ENCODE measurements around the gene SUSD1. TPM values are rescaled to one million over a fixed set of nuclear protein-coding genes. Genes with fewer than 3 reads are reported as not detected.
"Not testable (repeated sequence)": the region's sequence is repeated elsewhere in the genome, so short reads cannot be mapped to it uniquely, and the experiment has no call there.

SUSD1 gene
- total RNA-seq, 1 experiment from 2014 or later = 7.4 TPM

DNA sequence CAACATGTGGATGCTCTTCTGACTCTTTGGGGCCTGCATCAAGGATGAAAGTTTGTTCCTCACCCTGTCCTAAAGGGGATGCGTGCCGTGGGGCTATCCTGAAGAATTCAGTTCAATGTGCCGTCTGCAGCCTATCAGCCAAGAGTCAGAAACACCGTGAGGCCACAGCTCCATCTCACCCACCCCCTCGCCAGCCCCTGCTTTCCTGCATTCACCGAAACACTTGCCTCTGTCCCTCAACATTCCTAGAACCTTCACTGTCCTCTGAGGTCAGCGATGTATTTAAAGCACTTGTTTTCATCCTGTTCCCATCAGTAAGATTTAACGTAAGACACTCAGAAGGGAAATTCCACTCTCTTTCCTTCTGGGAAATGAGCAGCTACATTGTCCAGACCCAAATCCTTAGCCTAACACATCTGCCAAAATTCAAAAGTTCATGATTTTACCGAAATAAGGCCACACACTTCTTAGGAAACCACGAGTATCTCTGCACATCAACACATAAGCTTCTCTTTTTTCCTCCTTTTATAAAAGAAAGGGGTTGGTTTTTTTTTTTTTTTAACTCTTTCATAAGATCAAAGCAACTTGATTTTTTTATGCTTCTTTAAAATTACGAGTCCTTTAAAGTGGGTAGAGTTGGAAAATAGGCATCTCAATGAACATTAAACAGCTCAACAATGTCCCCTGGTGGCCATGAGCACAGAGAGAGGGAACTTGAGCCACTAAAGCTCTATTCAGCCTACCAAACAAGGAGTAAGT lies 100.7 kb downstream of the SUSD1 start:
- POLR2A ChIA-PET (ENCODE audit: unreplicated experiment) = no interaction called here
- no peaks in the 10 kb centered on the region for H3K9me3 ChIP-seq (ENCODE audit: low read length)
- no peak overlapping the region for H3K4me3 ChIP-seq (ENCODE audit: low read length)
- CTCF ChIA-PET = interaction anchor here (0.6 to 1.2 kb wide), 10 partner anchors 19 to 346 kb away, joined by 3 to 8 read pairs (median 4); no protein-coding TSS in a partner anchor
- no TSS peak for BruUV-seq (replicated peaks)
- DNase-seq (peak; percentile 86), ATAC-seq (peak; percentile 78)
- H3K4me2 ChIP-seq (ENCODE audit: low read length) = 0 out of 2 replicates have a peak overlapping the region, but pooled peaks have one; percentile 8
- H4K20me1 ChIP-seq (ENCODE audit: low read length) = no peaks in the 10 kb centered on the region
- H2AFZ ChIP-seq (ENCODE audit: low read length) = no peak overlapping the region
- intact Hi-C loops (cut with micrococcal nuclease) = loop anchor here (1.0 kb wide), 2 partner anchors 246 to 314 kb away; no protein-coding TSS in a partner anchor
- H3K4me1 ChIP-seq (ENCODE audit: insufficient read depth, low read length) = peaks cover 28% of the 10 kb centered on the region
- H3K27me3 ChIP-seq (ENCODE audit: low read length) = no peaks in the 10 kb centered on the region
- peak overlapping the region; percentile 81 for H3K27ac ChIP-seq (ENCODE audit: low read length)
- H3K9me2 ChIP-seq (replicated peaks; ENCODE audit: low read length) = no peaks in the 10 kb centered on the region
- peak overlapping the region; percentile 52 for H3K9ac ChIP-seq (ENCODE audit: low read length)
- H3K79me2 ChIP-seq (ENCODE audit: low read length) = no peaks in the 10 kb centered on the region
- TF ChIP-seq, protein P1, sequence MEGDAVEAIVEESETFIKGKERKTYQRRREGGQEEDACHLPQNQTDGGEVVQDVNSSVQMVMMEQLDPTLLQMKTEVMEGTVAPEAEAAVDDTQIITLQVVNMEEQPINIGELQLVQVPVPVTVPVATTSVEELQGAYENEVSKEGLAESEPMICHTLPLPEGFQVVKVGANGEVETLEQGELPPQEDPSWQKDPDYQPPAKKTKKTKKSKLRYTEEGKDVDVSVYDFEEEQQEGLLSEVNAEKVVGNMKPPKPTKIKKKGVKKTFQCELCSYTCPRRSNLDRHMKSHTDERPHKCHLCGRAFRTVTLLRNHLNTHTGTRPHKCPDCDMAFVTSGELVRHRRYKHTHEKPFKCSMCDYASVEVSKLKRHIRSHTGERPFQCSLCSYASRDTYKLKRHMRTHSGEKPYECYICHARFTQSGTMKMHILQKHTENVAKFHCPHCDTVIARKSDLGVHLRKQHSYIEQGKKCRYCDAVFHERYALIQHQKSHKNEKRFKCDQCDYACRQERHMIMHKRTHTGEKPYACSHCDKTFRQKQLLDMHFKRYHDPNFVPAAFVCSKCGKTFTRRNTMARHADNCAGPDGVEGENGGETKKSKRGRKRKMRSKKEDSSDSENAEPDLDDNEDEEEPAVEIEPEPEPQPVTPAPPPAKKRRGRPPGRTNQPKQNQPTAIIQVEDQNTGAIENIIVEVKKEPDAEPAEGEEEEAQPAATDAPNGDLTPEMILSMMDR (conservative IDR thresholded peaks at IDR 0.05; ENCODE audit: low read depth, low read length) = peak; percentile 93
- no peak for TF ChIP-seq EZH2 (IDR thresholded peaks at IDR 0.05; ENCODE audit: low read length, unreplicated experiment)
- no peak for TF ChIP-seq EZH2phosphoT487 (IDR thresholded peaks at IDR 0.05; ENCODE audit: borderline replicate concordance, low read length)
- H3K36me3 ChIP-seq (ENCODE audit: low read depth, low read length) = no peaks in the 10 kb centered on the region
- no peaks in the 10 kb centered on the region for H3F3A ChIP-seq (ENCODE audit: low read length, unreplicated experiment)

DNA sequence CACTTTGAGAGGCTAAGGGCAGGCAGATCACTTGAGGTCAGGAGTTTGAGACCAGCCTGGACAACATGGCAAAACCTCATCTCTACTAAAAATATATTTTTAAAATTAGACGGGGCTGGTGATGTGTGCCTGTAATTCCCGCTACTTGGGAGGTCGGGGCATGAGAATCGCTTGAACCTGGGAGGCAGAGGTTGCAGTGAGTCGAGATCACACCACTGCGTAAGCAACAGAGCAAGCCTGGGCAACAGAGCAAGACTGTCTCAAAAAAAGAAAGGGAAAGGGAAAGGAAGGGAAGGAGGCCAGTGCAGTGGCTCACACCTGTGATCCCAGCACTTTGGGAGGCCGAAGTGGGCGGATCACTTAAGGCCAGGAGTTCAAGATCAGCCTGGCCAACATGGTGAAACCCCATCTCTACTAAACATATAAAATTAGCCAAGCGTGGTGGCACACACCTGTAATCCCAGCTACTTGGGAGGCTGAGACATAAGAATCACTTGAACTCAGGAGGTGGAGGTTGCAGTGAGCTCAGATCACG lies 101.4 kb downstream of the SUSD1 start:
- DNase-seq; H3F3A ChIP-seq (ENCODE audit: low read length, unreplicated experiment); H3K79me2 ChIP-seq (ENCODE audit: low read length); H3K4me3 ChIP-seq (ENCODE audit: low read length); H3K36me3 ChIP-seq (ENCODE audit: low read depth, low read length); ATAC-seq; H4K20me1 ChIP-seq (ENCODE audit: low read length); H3K9me2 ChIP-seq (replicated peaks; ENCODE audit: low read length); H2AFZ ChIP-seq (ENCODE audit: low read length); H3K9me3 ChIP-seq (ENCODE audit: low read length); H3K27me3 ChIP-seq (ENCODE audit: low read length); H3K4me2 ChIP-seq (ENCODE audit: low read length); BruUV-seq (replicated peaks): not testable (repeated sequence)
- intact Hi-C loops (cut with micrococcal nuclease) = loop anchor here (1.0 kb wide), 2 partner anchors 245 to 313 kb away; no protein-coding TSS in a partner anchor
- Histone ChIP-seq H3K4me1 (ENCODE audit: insufficient read depth, low read length) (peaks cover 35% of the 10 kb centered on the region), H3K27ac (ENCODE audit: low read length) (peak overlapping the region; percentile 81), H3K9ac (ENCODE audit: low read length) (peak overlapping the region; percentile 52)
- CTCF ChIA-PET = interaction anchor here (0.6 kb wide), 1 partner anchor 314 kb away, joined by 3 read pairs; no protein-coding TSS in a partner anchor
- POLR2A ChIA-PET (ENCODE audit: unreplicated experiment) = interaction anchor here (0.5 kb wide), 1 partner anchor 59 kb away, joined by 3 read pairs; no protein-coding TSS in a partner anchor

DNA sequence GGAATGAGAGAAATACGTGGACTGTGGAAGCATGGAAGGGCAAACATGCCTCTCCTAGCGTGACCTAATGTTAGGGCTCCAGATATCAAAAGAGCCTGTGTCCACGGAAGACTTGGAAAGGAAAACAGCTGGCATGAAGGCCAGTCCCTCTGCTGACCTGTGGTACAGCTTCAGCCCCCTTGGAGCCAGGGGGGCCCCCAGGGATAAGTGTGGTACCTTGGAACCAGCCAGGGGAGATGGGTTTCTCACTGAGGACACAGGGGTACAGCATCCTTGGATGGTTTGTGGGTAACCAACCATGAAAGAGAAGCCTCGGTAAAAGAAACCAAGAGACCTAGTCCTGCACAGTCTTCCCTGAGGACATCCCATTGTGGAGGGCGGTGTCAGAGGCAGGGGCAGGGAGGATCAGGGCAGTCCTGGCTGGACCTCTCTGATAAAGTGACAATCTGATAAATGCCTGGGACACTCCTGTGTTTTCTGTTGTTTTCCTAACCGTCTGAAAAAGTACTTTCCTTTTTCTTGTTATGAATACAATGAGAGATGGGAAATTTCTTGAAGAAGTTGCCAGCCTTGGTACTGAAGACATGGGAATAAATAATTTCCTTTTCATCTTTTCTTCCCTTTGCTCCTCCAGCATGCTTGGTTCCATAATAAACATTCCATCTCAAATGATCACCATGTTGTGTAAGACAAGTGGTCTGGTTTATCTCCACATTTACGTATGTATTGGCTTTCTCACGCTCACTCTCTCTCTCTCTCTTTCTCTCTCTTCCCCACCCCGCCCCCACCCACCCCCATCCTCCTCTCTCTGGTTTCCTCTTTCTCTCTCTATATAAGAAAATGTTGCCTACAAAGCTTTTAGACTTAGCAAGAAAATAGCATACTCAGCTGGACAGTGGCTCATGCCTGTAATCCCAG lies 102.1 kb downstream of the SUSD1 start:
- ChIA-PET POLR2A (ENCODE audit: unreplicated experiment) (interaction anchor here (0.5 kb wide), 1 partner anchor 58 kb away, joined by 3 read pairs; no protein-coding TSS in a partner anchor), CTCF (no interaction called here)
- Histone ChIP-seq H3F3A (ENCODE audit: low read length, unreplicated experiment) (no peaks in the 10 kb centered on the region), H3K79me2 (ENCODE audit: low read length) (no peaks in the 10 kb centered on the region), H3K4me2 (ENCODE audit: low read length) (no peak overlapping the region), H2AFZ (ENCODE audit: low read length) (no peak overlapping the region), H3K9me3 (ENCODE audit: low read length) (no peaks in the 10 kb centered on the region), H3K9ac (ENCODE audit: low read length) (peak overlapping the region; percentile 57), H3K4me3 (ENCODE audit: low read length) (no peak overlapping the region), H4K20me1 (ENCODE audit: low read length) (no peaks in the 10 kb centered on the region), H3K9me2 (replicated peaks; ENCODE audit: low read length) (no peaks in the 10 kb centered on the region), H3K27me3 (ENCODE audit: low read length) (no peaks in the 10 kb centered on the region), H3K4me1 (ENCODE audit: insufficient read depth, low read length) (peaks cover 37% of the 10 kb centered on the region), H3K27ac (ENCODE audit: low read length) (peak overlapping the region; percentile 86), H3K36me3 (ENCODE audit: low read depth, low read length) (no peaks in the 10 kb centered on the region)
- BruUV-seq (replicated peaks) = no TSS peak
- no peak for ATAC-seq
- peak; percentile 46 for DNase-seq
- TF ChIP-seq EZH2 (IDR thresholded peaks at IDR 0.05; ENCODE audit: low read length, unreplicated experiment) = no peak
- TF ChIP-seq EZH2phosphoT487 (IDR thresholded peaks at IDR 0.05; ENCODE audit: borderline replicate concordance, low read length) = no peak
- TF ChIP-seq, protein P1 (conservative IDR thresholded peaks at IDR 0.05; ENCODE audit: low read depth, low read length) = no peak
- intact Hi-C loops (cut with micrococcal nuclease) = no loop called here

Data from PC-3 (cell line).